Transverse colon (tissue), 4 donors: ENCODE results near the gene HASPIN. TPM values are rescaled to one million over a fixed set of nuclear protein-coding genes. Genes with fewer than 3 reads are reported as not detected.

Source experiments
- DNase-seq: peaks from one replicate; pipeline ENCODE4 v3.0.0-alpha.2; 2019
- H3K27ac ChIP-seq, 4 donors: fragments of 200-600 bp; sonication (generic); 2 replicates each; pipeline ENCODE4 v1.5.1; 2016 to 2018; ENCODE audit warnings: inconsistent platforms in 4 of 4
- H3K27me3 ChIP-seq: fragments of 200-600 bp; sonication (generic); 2 replicates; pipeline ENCODE4 v1.5.1; 2017; ENCODE audit warnings: inconsistent platforms
- H3K36me3 ChIP-seq, 4 donors: fragments of 200-600 bp; sonication (generic); 2 replicates each; pipeline ENCODE4 v1.5.1; 2017 to 2019; ENCODE audit warnings: inconsistent platforms in 4 of 4
- H3K4me1 ChIP-seq, 4 donors: fragments of 200-600 bp; sonication (generic); 2 replicates each; pipeline ENCODE4 v1.5.1; 2017 to 2020; ENCODE audit warnings: inconsistent platforms in 4 of 4
- H3K4me3 ChIP-seq, 4 donors: fragments of 200-600 bp; sonication (generic); 1 replicate in 1 of 4; 2 replicates in 3 of 4; pipeline versions ENCODE4 v1.5.1 to v1.6.1; 2017 to 2019; ENCODE audit warnings: inconsistent platforms in 4 of 4
- H3K9me3 ChIP-seq, 2 donors: fragments of 200-600 bp; sonication (generic); 2 replicates each; pipeline ENCODE4 v1.5.1; 2017 to 2019; ENCODE audit warnings: inconsistent platforms in 2 of 2
- EP300 ChIP-seq: sonication (generic); formaldehyde crosslinking; IDR thresholded peaks from one replicate; pipeline ENCODE4 v1.6.1; 2017; ENCODE audit warnings: antibody characterized with exemption, low read depth
- POLR2A ChIP-seq: fragments of 450-650 bp; IDR thresholded peaks from one replicate; pipeline ENCODE4 v1.6.1; 2016; ENCODE audit warnings: antibody characterized with exemption, mild to moderate bottlenecking, moderate library complexity
- POLR2AphosphoS5 ChIP-seq, 3 donors: sonication (generic); formaldehyde crosslinking; IDR thresholded peaks; one replicate each; pipeline ENCODE4 v1.6.1; 2016; ENCODE audit warnings: antibody characterized with exemption in 3 of 3
- WGBS, 2 donors: methylation state at CpG; one replicate each; pipeline ENCODE4 v1.1.5; 2018; ENCODE audit warnings: low coverage in 1 of 2; 5-methylcytosine and 5-hydroxymethylcytosine counted together
- in situ Hi-C, 4 donors: fragments of 200-750 bp; cut with MboI; loops; one replicate each; pipeline versions ENCODE4 v1.15.0 to v1.15.1; 2017; ENCODE audit warnings: low sequenced_read_pairs in 3 of 4, low pct_ligation_motif_present in 1 of 4, low pct_unique_long_range_greater_than_20kb in 1 of 4
- intact Hi-C: fragments of 100-400 bp; cut with DNase I; formaldehyde crosslinking; loops from one replicate; pipeline ENCODE4 v1.15.1; 2023; ENCODE audit warnings: low total_unique reads
- total RNA-seq, 4 donors: library from RNA; depleted of rRNA; stranded (reverse); fragments of >200 nt; gene quantifications; one replicate each; pipeline ENCODE4 v1.1.0, GENCODE V29; 2016
- TF ChIP-seq, protein P1 (sequence below), 5 experiments: fragments of 200-600 bp in 3 of 5; fragments of 450-650 bp in 2 of 5; sonication (generic) in 3 of 5; IDR thresholded peaks; 1 replicate in 2 of 5; 2 replicates in 3 of 5; pipeline ENCODE4 v1.5.1; 2016 to 2017; ENCODE audit warnings: antibody characterized with exemption in 5 of 5, inconsistent platforms in 3 of 5, mild to moderate bottlenecking in 2 of 5, moderate library complexity in 1 of 5

HASPIN gene
- total RNA-seq, 4 donors from 2014 or later, result 0.14 to 2.4 (median 0.64) TPM; not detected in 1

DNA sequence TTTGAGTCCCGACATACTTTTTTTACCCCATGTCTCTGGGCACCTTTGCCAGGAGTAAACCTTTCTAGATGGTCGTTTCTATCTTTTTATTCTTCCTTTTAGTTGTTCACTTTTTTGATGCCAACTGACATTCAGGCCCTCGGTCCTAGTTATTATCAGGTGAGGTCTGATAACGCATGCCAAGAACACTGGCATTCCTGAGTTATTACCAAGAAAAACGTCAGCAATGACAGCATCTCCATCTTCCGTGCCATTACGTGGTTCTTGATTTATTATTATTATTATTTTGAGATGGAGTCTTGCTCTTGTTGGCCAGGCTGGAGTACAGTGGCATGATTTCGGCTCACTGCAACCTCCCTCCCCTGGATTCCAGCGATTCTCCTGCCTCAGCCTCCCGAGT lies 21.4 kb downstream of the HASPIN start:
- no peaks in the 10 kb centered on the region for H3K36me3 ChIP-seq
- no peak overlapping the region for H3K4me3 ChIP-seq
- in situ Hi-C loops, result loop anchor here in 2 of 4 donors (25.0 kb wide), 1 partner anchor 92 kb away; the partner anchor contains the start of gene NCBP3 (in 2 of the 2)
- no peak for DNase-seq
- no peaks in the 10 kb centered on the region for H3K4me1 ChIP-seq
- 83 to 88% methylated on average over 10 of the region's 10 CpGs for WGBS, 2 donors
- H3K27ac ChIP-seq, result no peak overlapping the region
- intact Hi-C loops, result no loop called here
- H3K9me3 ChIP-seq, result no peaks in the 10 kb centered on the region
- TF ChIP-seq, protein P1, sequence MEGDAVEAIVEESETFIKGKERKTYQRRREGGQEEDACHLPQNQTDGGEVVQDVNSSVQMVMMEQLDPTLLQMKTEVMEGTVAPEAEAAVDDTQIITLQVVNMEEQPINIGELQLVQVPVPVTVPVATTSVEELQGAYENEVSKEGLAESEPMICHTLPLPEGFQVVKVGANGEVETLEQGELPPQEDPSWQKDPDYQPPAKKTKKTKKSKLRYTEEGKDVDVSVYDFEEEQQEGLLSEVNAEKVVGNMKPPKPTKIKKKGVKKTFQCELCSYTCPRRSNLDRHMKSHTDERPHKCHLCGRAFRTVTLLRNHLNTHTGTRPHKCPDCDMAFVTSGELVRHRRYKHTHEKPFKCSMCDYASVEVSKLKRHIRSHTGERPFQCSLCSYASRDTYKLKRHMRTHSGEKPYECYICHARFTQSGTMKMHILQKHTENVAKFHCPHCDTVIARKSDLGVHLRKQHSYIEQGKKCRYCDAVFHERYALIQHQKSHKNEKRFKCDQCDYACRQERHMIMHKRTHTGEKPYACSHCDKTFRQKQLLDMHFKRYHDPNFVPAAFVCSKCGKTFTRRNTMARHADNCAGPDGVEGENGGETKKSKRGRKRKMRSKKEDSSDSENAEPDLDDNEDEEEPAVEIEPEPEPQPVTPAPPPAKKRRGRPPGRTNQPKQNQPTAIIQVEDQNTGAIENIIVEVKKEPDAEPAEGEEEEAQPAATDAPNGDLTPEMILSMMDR (IDR thresholded peaks at IDR 0.05), result no peak
- no peak for TF ChIP-seq POLR2AphosphoS5 (IDR thresholded peaks at IDR 0.05)
- TF ChIP-seq POLR2A, result no peak
- no peak for TF ChIP-seq EP300
- H3K27me3 ChIP-seq, result no peaks in the 10 kb centered on the region

DNA sequence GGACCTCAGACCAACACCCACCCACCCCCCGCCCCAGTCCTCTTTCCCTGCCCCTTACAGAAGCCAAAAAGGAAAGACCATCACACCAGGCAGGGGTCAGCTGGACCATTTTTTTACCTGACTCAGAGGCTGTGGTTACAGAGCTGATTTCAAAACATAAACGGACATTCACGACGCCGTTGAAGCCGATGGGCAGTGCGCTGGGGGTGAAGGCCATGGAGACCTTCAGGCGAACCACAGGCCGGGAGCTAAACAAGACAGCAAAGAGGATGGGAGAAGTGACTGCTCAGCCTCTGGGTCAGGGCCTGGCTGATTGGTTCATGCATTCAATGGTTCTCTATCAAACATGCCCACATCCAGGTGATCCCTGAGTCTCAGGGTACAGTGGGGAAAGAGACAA lies 24.1 kb downstream of the HASPIN start:
- WGBS, 2 donors, result 89% methylated on average over 9 of the region's 9 CpGs; no CpG with 5 or more reads in 1 of the 2 donors

DNA sequence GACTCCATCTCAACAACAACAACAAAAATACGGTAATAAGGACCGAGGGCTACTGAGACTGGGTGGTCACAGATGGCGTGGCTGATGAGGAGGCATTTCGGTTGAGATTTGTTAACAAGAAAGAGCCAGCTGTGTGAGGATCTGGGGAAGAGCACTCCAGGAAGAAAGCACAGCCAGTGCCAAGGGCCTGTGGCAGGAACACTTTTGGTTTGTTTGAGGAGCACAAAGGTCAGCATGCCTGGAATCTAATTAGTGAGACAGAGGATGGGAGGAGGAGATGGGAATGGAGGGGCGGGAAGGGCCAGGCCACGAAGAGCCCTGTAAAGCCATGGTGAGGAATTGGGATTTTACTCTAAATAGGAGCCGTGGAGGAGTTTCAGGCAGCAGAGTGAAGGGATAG lies 24.9 kb downstream of the HASPIN start:
- Histone ChIP-seq H3K9me3 (no peaks in the 10 kb centered on the region), H3K4me3 (no peak overlapping the region), H3K27ac (no peak overlapping the region), H3K36me3 (no peaks in the 10 kb centered on the region), H3K27me3 (no peaks in the 10 kb centered on the region), H3K4me1 (no peaks in the 10 kb centered on the region)
- in situ Hi-C loops (loop anchor here in 2 of 4 donors (25.0 kb wide), 1 partner anchor 89 kb away; the partner anchor contains the start of gene NCBP3 (in 2 of the 2)), intact Hi-C loops (no loop called here)
- no peak for DNase-seq
- 76 to 77% methylated on average over 7 of the region's 7 CpGs for WGBS, 2 donors
- no peak for TF ChIP-seq POLR2AphosphoS5 (IDR thresholded peaks at IDR 0.05)
- TF ChIP-seq EP300, result no peak
- TF ChIP-seq, protein P1 (IDR thresholded peaks at IDR 0.05), result no peak
- TF ChIP-seq POLR2A, result no peak

More for the DNA sequence above, 24.1 kb downstream of the HASPIN start:
- no peak overlapping the region for H3K4me3 ChIP-seq
- no peak overlapping the region for H3K27ac ChIP-seq
- H3K9me3 ChIP-seq, result no peaks in the 10 kb centered on the region
- H3K36me3 ChIP-seq, result no peaks in the 10 kb centered on the region
- no peaks in the 10 kb centered on the region for H3K27me3 ChIP-seq
- intact Hi-C loops, result no loop called here
- in situ Hi-C loops, result loop anchor here in 2 of 4 donors (25.0 kb wide), 1 partner anchor 89 kb away; the partner anchor contains the start of gene NCBP3 (in 2 of the 2)
- H3K4me1 ChIP-seq, result no peaks in the 10 kb centered on the region
- TF ChIP-seq POLR2AphosphoS5 (IDR thresholded peaks at IDR 0.05), result no peak
- TF ChIP-seq EP300, result no peak
- TF ChIP-seq, protein P1 (IDR thresholded peaks at IDR 0.05), result no peak
- TF ChIP-seq POLR2A, result no peak
- DNase-seq, result no peak

DNA sequence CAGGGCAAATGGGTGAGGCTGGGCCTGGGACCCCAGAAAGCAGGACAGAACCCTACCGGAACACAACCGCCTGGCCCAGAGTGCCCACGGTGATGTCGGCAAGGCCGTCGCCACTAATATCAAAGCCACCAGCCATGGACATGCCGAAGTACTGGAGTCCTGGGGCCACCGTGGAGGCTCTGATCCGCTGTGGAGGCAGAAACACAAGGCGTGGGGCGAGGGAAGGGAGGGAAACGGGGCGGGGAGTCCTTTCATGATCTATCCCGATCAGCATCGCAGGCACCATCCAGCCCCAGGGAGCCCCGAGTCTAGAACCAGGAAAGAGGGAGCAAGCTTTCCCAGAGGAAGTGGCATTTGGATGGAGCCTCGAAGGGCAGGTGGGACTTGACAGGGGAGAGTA lies 26.6 kb downstream of the HASPIN start:
- no peak overlapping the region for H3K4me3 ChIP-seq
- intact Hi-C loops, result no loop called here
- TF ChIP-seq EP300 (no peak), POLR2AphosphoS5 (IDR thresholded peaks at IDR 0.05) (no peak), POLR2A (no peak)
- TF ChIP-seq, protein P1 (IDR thresholded peaks at IDR 0.05), result no peak
- H3K36me3 ChIP-seq, result no peaks in the 10 kb centered on the region
- WGBS, 2 donors, result 83 to 91% methylated on average over 13 to 17 of the region's 17 CpGs
- no peaks in the 10 kb centered on the region for H3K27me3 ChIP-seq
- no peak overlapping the region for H3K27ac ChIP-seq
- peaks cover 0 to 4% (median 2%) of the 10 kb centered on the region in 4 donors for H3K4me1 ChIP-seq
- DNase-seq, result no peak
- in situ Hi-C loops, result no loop called here
- H3K9me3 ChIP-seq, result no peaks in the 10 kb centered on the region
